ENCODE measurements around the gene KCNIP1.

DNA sequence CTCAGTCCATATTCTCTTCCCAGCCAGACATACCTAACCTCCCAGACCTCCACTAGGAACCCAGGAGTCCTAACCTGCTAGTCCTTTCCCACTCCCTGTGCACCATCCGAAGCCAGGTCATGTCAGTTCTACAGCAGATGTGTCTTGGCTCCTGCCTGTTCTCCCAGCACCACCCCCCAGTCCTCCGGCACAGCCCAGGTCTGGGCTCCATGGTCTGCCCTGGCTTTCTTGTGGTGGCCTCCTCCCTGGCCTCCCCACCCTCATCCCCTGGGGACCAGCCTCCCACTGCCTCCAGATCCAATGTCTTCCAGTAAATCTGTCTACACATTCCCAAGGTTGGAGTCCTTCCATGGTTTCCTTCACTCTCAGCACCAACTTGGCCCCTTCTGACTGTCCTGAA is 20.0 kb downstream of the KCNIP1 start:
- no peak for TF ChIP-seq POLR2AphosphoS5 (IDR thresholded peaks at IDR 0.05)
- TF ChIP-seq, protein P1, sequence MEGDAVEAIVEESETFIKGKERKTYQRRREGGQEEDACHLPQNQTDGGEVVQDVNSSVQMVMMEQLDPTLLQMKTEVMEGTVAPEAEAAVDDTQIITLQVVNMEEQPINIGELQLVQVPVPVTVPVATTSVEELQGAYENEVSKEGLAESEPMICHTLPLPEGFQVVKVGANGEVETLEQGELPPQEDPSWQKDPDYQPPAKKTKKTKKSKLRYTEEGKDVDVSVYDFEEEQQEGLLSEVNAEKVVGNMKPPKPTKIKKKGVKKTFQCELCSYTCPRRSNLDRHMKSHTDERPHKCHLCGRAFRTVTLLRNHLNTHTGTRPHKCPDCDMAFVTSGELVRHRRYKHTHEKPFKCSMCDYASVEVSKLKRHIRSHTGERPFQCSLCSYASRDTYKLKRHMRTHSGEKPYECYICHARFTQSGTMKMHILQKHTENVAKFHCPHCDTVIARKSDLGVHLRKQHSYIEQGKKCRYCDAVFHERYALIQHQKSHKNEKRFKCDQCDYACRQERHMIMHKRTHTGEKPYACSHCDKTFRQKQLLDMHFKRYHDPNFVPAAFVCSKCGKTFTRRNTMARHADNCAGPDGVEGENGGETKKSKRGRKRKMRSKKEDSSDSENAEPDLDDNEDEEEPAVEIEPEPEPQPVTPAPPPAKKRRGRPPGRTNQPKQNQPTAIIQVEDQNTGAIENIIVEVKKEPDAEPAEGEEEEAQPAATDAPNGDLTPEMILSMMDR (IDR thresholded peaks at IDR 0.05) = no peak
- TF ChIP-seq POLR2A (IDR thresholded peaks at IDR 0.05; ENCODE audit: low read depth) = no peak

Measured in esophagus muscularis mucosa (tissue), 3 donors.